Activated CD4-positive, alpha-beta T cell treated with anti-CD3 and anti-CD28 coated beads for 4 hours (primary cell): ENCODE results near the gene AAMP.
"Not testable (repeated sequence)": the region's sequence is repeated elsewhere in the genome, so short reads cannot be mapped to it uniquely, and the experiment has no call there.

Experiments used
- DNase-seq, 2 donors: peaks; one replicate each; pipeline ENCODE4 v3.0.0-alpha.2; 2020

The AAMP gene

GRCh38 chr2:218273908-218274249 lies 3.9 kb upstream of the AAMP start:
- DNase-seq = no peak

GRCh38 chr2:218273214-218273907 lies 3.4 kb upstream of the AAMP start:
- not testable (repeated sequence) for DNase-seq

GRCh38 chr2:218272531-218273212 lies 2.7 kb upstream of the AAMP start:
- DNase-seq = peak; percentile 76 to 78

GRCh38 chr2:218271865-218272530 lies 2.1 kb upstream of the AAMP start:
- no peak for DNase-seq

- DNase-seq = no peak
Observed at GRCh38 chr2:218271487-218271797, 1.5 kb upstream of the AAMP start.

GRCh38 chr2:218270721-218271486 lies 967 bp upstream of the AAMP start:
- no peak for DNase-seq

- DNase-seq = no peak
Observed at GRCh38 chr2:218267259-218267658, 2.7 kb downstream of the AAMP start.

- no peak for DNase-seq
Observed at GRCh38 chr2:218266316-218266979, 3.5 kb downstream of the AAMP start.

GRCh38 chr2:218265626-218266025 lies 4.3 kb downstream of the AAMP start:
- DNase-seq = no peak

- no peak for DNase-seq
Observed at GRCh38 chr2:218264773-218265561, 5.0 kb downstream of the AAMP start.

GRCh38 chr2:218263817-218264641 lies 5.9 kb downstream of the AAMP start:
- no peak for DNase-seq

- no peak for DNase-seq
Observed at GRCh38 chr2:218262631-218263586, 7.0 kb downstream of the AAMP start.

- DNase-seq = no peak
Observed at GRCh38 chr2:218262237-218262600, 7.7 kb downstream of the AAMP start.

GRCh38 chr2:218261423-218262236 lies 8.3 kb downstream of the AAMP start:
- no peak for DNase-seq

GRCh38 chr2:218260742-218261422 lies 9.1 kb downstream of the AAMP start, which contains the start of gene GPBAR1:
Gene GPBAR1 (plus strand): TSS chr2:218261015. CDS start chr2:218262725, 1,710 bp downstream.
- no peak for DNase-seq

GRCh38 chr2:218260166-218260565 lies 9.8 kb downstream of the AAMP start:
- no peak for DNase-seq

- DNase-seq = no peak
Observed at GRCh38 chr2:218259099-218259961, 10.6 kb downstream of the AAMP start.
